GM23338 (cell line): ENCODE data around the gene TMEM167B. TPM values are rescaled to one million over a fixed set of nuclear protein-coding genes. Genes with fewer than 3 reads are reported as not detected.

Experiments
- ATAC-seq: fragments of 200-7000 bp; cut with Tn5 transposase; 3 replicates; pipeline ENCODE4 v1.9.1; 2020
- DNase-seq: peaks from one replicate; pipeline ENCODE4 v3.0.0-alpha.2; 2015; ENCODE audit warnings: low spot score
- H2AFZ ChIP-seq: fragments of 200-600 bp; sonication (generic); 2 replicates; pipeline ENCODE4 v1.8.0; 2016; ENCODE audit warnings: antibody characterized with exemption, mild to moderate bottlenecking, moderate library complexity
- H3F3A ChIP-seq: fragments of 200-600 bp; sonication (generic); replicated peaks from 2 replicates; pipeline ENCODE4 v1.8.0; 2017; ENCODE audit warnings: antibody characterized with exemption, mixed run types, low read depth
- H3K27ac ChIP-seq: fragments of 200-600 bp; sonication (generic); 2 replicates; pipeline ENCODE4 v1.6.1; 2016; ENCODE audit warnings: low read depth
- H3K27me3 ChIP-seq: fragments of 200-600 bp; sonication (generic); 2 replicates; pipeline ENCODE4 v1.8.0; 2016; ENCODE audit warnings: mild to moderate bottlenecking, mixed run types, moderate library complexity; ENCODE audit not compliant: insufficient read depth
- H3K36me3 ChIP-seq: fragments of 200-600 bp; sonication (generic); 2 replicates; pipeline ENCODE4 v1.8.0; 2016; ENCODE audit warnings: mild to moderate bottlenecking; ENCODE audit not compliant: insufficient read depth
- H3K4me1 ChIP-seq: fragments of 200-600 bp; sonication (generic); 2 replicates; pipeline ENCODE4 v1.8.0; 2016; ENCODE audit warnings: mild to moderate bottlenecking, moderate library complexity; ENCODE audit not compliant: insufficient read depth
- H3K4me2 ChIP-seq: fragments of 200-600 bp; sonication (generic); 2 replicates; pipeline ENCODE4 v1.7.1; 2017; ENCODE audit warnings: mixed run types
- H3K4me3 ChIP-seq: fragments of 200-600 bp; sonication (generic); 2 replicates; pipeline ENCODE4 v1.6.1; 2016; ENCODE audit warnings: mixed run types
- H3K79me2 ChIP-seq: fragments of 200-600 bp; sonication (generic); replicated peaks from 2 replicates; pipeline ENCODE4 v1.8.0; 2017; ENCODE audit warnings: mild to moderate bottlenecking; ENCODE audit not compliant: insufficient read depth
- H3K9me2 ChIP-seq: fragments of 200-600 bp; sonication (generic); 2 replicates; pipeline ENCODE4 v1.8.0; 2017; ENCODE audit not compliant: insufficient read depth
- H4K20me1 ChIP-seq: fragments of 200-600 bp; sonication (generic); replicated peaks from 2 replicates; pipeline ENCODE4 v1.8.0; 2017; ENCODE audit warnings: mild to moderate bottlenecking; ENCODE audit not compliant: insufficient read depth
- H3K27ac Mint-ChIP-seq: 2 replicates; pipeline ENCODE4 v1.8.0; 2020; ENCODE audit warnings: inconsistent platforms, mild to moderate bottlenecking, moderate library complexity, mixed read lengths
- H3K27me3 Mint-ChIP-seq: 3 replicates; pipeline ENCODE4 v1.8.0; 2022; ENCODE audit warnings: low read depth, mild to moderate bottlenecking, moderate library complexity, mixed read lengths, inconsistent platforms; ENCODE audit not compliant: insufficient read depth, poor library complexity
- H3K36me3 Mint-ChIP-seq: 3 replicates; pipeline ENCODE4 v1.8.0; 2021; ENCODE audit warnings: low read depth, mild to moderate bottlenecking, inconsistent platforms, moderate library complexity, mixed read lengths
- H3K4me1 Mint-ChIP-seq: 3 replicates; pipeline ENCODE4 v1.8.0; 2020; ENCODE audit warnings: mild to moderate bottlenecking, inconsistent platforms, mixed read lengths
- H3K4me3 Mint-ChIP-seq: 3 replicates; pipeline ENCODE4 v1.8.0; 2021; ENCODE audit warnings: moderate library complexity, mild to moderate bottlenecking, inconsistent platforms, mixed read lengths
- H3K9me3 Mint-ChIP-seq: 3 replicates; pipeline ENCODE4 v1.8.0; 2020; ENCODE audit warnings: moderate library complexity, mild to moderate bottlenecking, inconsistent platforms, mixed read lengths
- CTCF ChIP-seq, 2 experiments: fragments of 200-600 bp in 1 of 2; sonication (generic) in 1 of 2; conservative IDR thresholded peaks; 2 replicates each; pipeline versions ENCODE4 v1.5.1 to v1.6.1; 2016 to 2017; ENCODE audit warnings: antibody characterized with exemption in 2 of 2, low read depth in 2 of 2, mild to moderate bottlenecking in 2 of 2, moderate library complexity in 1 of 2
- EZH2 ChIP-seq: fragments of 200-600 bp; sonication (generic); IDR thresholded peaks from one replicate; pipeline ENCODE4 v1.8.0; 2017; ENCODE audit warnings: antibody characterized with exemption, mild to moderate bottlenecking, low read depth; ENCODE audit not compliant: unreplicated experiment
- JUNB ChIP-seq: IDR thresholded peaks from one replicate; pipeline ENCODE4 v1.6.1; 2016; ENCODE audit warnings: antibody characterized with exemption; ENCODE audit not compliant: unreplicated experiment
- NANOG ChIP-seq: IDR thresholded peaks from 2 replicates; pipeline ENCODE4 v1.6.1; 2016; ENCODE audit warnings: antibody characterized with exemption, borderline replicate concordance
- REST ChIP-seq: IDR thresholded peaks from one replicate; pipeline ENCODE4 v1.6.1; 2018; ENCODE audit warnings: antibody characterized with exemption; ENCODE audit not compliant: unreplicated experiment
- ZNF114 ChIP-seq: fragments of 250-450 bp; sonication (Bioruptor Pico); IDR thresholded peaks from 2 replicates; pipeline ENCODE4 v1.5.0; 2020; ENCODE audit warnings: mild to moderate bottlenecking, moderate library complexity
- ZNF331 ChIP-seq: fragments of 250-450 bp; sonication (Bioruptor Pico); IDR thresholded peaks from 2 replicates; pipeline ENCODE4 v1.5.0; 2020; ENCODE audit warnings: low read depth, mild to moderate bottlenecking, moderate library complexity
- ZNF462 ChIP-seq: fragments of 250-450 bp; sonication (Bioruptor Pico); IDR thresholded peaks from 2 replicates; pipeline ENCODE4 v1.5.0; 2020; ENCODE audit warnings: mild to moderate bottlenecking, moderate library complexity
- polyA plus RNA-seq: library from polyadenylated mRNA; unstranded; fragments of >200 nt; fragmentation: Nextera tagmentation; extraction: Ambion mirVana; gene quantifications from 2 replicates; pipeline ENCODE4 v1.2.1, GENCODE V29; 2016
- total RNA-seq: library from RNA; depleted of rRNA; stranded (reverse); fragments of >200 nt; shearing (Covaris generic); gene quantifications from 2 replicates; pipeline ENCODE4 v1.2.3, GENCODE V29; 2014

The TMEM167B gene
- total and polyA plus RNA-seq, 2 experiments from 2014 or later: 9.8 to 10.7 TPM

GRCh38 chr1:109131800-109132199 lies 41.2 kb downstream of the TMEM167B start:
- no peaks in the 10 kb centered on the region for H3K79me2 ChIP-seq
- H3K4me2 ChIP-seq: no peak overlapping the region
- no peaks in the 10 kb centered on the region for H3K9me2 ChIP-seq
- Mint-ChIP-seq H3K4me1 (peaks cover 2% of the 10 kb centered on the region; the same call in 1 of the 3 replicates), H3K9me3 (no peaks in the 10 kb centered on the region), H3K27me3 (peaks cover 1% of the 10 kb centered on the region), H3K27ac (no peak overlapping the region), H3K36me3 (no peaks in the 10 kb centered on the region), H3K4me3 (no peak overlapping the region)
- H4K20me1 ChIP-seq: no peaks in the 10 kb centered on the region
- TF ChIP-seq REST (no peak), EZH2 (no peak), ZNF331 (CRISPR knock-in tag) (no peak), ZNF462 (CRISPR knock-in tag) (no peak), CTCF (conservative IDR thresholded peaks at IDR 0.05; ENCODE audit: low read depth in 2 of 2) (no peak), JUNB (no peak), ZNF114 (no peak), NANOG (no peak)
- no peaks in the 10 kb centered on the region for H3K4me1 ChIP-seq
- H3K4me3 ChIP-seq: no peak overlapping the region
- DNase-seq: no peak
- no peak overlapping the region for H3K27ac ChIP-seq
- H3F3A ChIP-seq: no peaks in the 10 kb centered on the region
- H2AFZ ChIP-seq: no peak overlapping the region
- H3K27me3 ChIP-seq: no peaks in the 10 kb centered on the region
- ATAC-seq: no peak
- H3K36me3 ChIP-seq: no peaks in the 10 kb centered on the region
